K562 (cell line): Measurements from ENCODE around the gene KIAA0319L. TPM values are rescaled to one million over a fixed set of nuclear protein-coding genes. Genes with fewer than 3 reads are reported as not detected.

Experiments used
- ATAC-seq: fragments of 200-7000 bp; cut with Tn5 transposase; 3 replicates; pipeline ENCODE4 v1.9.1; 2020; ENCODE audit warnings: moderate library complexity
- BruUV-seq: library from RNA; stranded (reverse); fragments of 400-500 nt; replicated peaks from 2 replicates; lab custom pipeline; 2021; lab: Mats Ljungman, UMichigan
- CTCF ChIA-PET: fragments of 300-600 bp; formaldehyde crosslinking; extraction: SDS; loops from one replicate; lab custom pipeline; 2021; ENCODE audit warnings: low intra/inter-chr PET ratio; lab: Yijun Ruan, JAX
- POLR2A ChIA-PET: fragments of 300-600, 350-650 bp; sonication (Branson Sonifier 250); formaldehyde crosslinking; extraction: SDS; loops from one replicate; lab custom pipeline; 2021; ENCODE audit warnings: antibody characterized with exemption, inconsistent platforms; lab: Yijun Ruan, JAX
- DNase-seq, 4 experiments: peaks; one replicate each; pipeline versions ENCODE4 v3.0.0 to v3.0.0-alpha.2; 2011 to 2018; ENCODE audit warnings: low spot score in 3 of 4, mixed read lengths in 3 of 4; ENCODE audit errors: extremely low read depth in 1 of 4
- FAIRE-seq: peaks from 2 replicates; lab custom pipeline; 2011; peaks lifted over from hg19 to GRCh38; lab: Jason Lieb, UNC
- H2AFZ ChIP-seq: 2 replicates; pipeline ENCODE4 v1.6.0; 2011; ENCODE audit warnings: low read depth, low read length, control low read depth, inconsistent platforms
- H3K27ac ChIP-seq: fragments of 200-600 bp; 3 replicates; pipeline ENCODE4 v1.8.0; 2011; ENCODE audit warnings: low read depth, mild to moderate bottlenecking, control low read depth, inconsistent platforms, low read length, moderate library complexity, mixed read lengths; ENCODE audit errors: extremely low read depth
- H3K27me3 ChIP-seq, 2 experiments: fragments of 300-600 bp in 1 of 2; 2 replicates in 1 of 2; 3 replicates in 1 of 2; pipeline versions ENCODE4 v1.6.0 to v1.8.0; 2011; ENCODE audit warnings: inconsistent platforms in 2 of 2, low read length in 2 of 2, mild to moderate bottlenecking in 1 of 2, mixed read lengths in 1 of 2, moderate library complexity in 1 of 2; ENCODE audit not compliant: control insufficient read depth in 2 of 2, insufficient read depth in 2 of 2
- H3K36me3 ChIP-seq: fragments of 300-600 bp; 3 replicates; pipeline ENCODE4 v1.8.0; 2011; ENCODE audit warnings: mild to moderate bottlenecking, low read length, inconsistent platforms; ENCODE audit not compliant: control insufficient read depth, insufficient read depth
- H3K4me1 ChIP-seq, 2 experiments: fragments of 200-600 bp in 1 of 2; replicated peaks in 1 of 2; 2 replicates in 1 of 2; 3 replicates in 1 of 2; pipeline versions ENCODE4 v1.5.1 to v1.8.0; 2011; ENCODE audit warnings: inconsistent platforms in 2 of 2, low read length in 2 of 2, mild to moderate bottlenecking in 1 of 2, mixed read lengths in 1 of 2, moderate library complexity in 1 of 2; ENCODE audit not compliant: control insufficient read depth in 2 of 2, insufficient read depth in 2 of 2
- H3K4me2 ChIP-seq: 2 replicates; pipeline ENCODE4 v1.6.1; 2011; ENCODE audit warnings: low read length, control low read depth, inconsistent platforms, mixed read lengths; ENCODE audit not compliant: insufficient read depth
- H3K4me3 ChIP-seq: fragments of 200-600 bp; sonication (generic), shearing (Covaris generic); 2 replicates; pipeline ENCODE4 v1.5.1; 2016; ENCODE audit warnings: control low read depth, inconsistent platforms
- H3K79me2 ChIP-seq: fragments of 200-600 bp; 3 replicates; pipeline ENCODE4 v1.8.0; 2011; ENCODE audit warnings: low read length, inconsistent platforms; ENCODE audit not compliant: control insufficient read depth, insufficient read depth
- H3K9ac ChIP-seq, 2 experiments: 2 replicates each; pipeline versions ENCODE4 v1.6.0 to v1.6.1; 2011; ENCODE audit warnings: low read depth in 2 of 2, low read length in 2 of 2, control low read depth in 1 of 2, inconsistent platforms in 1 of 2, mild to moderate bottlenecking in 1 of 2, mixed read lengths in 1 of 2; ENCODE audit not compliant: insufficient read depth in 1 of 2
- H3K9me1 ChIP-seq: one replicate; pipeline ENCODE4 v1.6.0; 2011; ENCODE audit warnings: inconsistent platforms, mild to moderate bottlenecking, low read length, moderate library complexity; ENCODE audit not compliant: control insufficient read depth, insufficient read depth
- H3K9me3 ChIP-seq: replicated peaks from 2 replicates; pipeline ENCODE4 v1.5.1; 2011; ENCODE audit warnings: low read depth, low read length, inconsistent platforms; ENCODE audit not compliant: control insufficient read depth, insufficient read depth
- H4K20me1 ChIP-seq: replicated peaks from 2 replicates; pipeline ENCODE4 v1.6.1; 2011; ENCODE audit warnings: low read length, inconsistent platforms, mixed read lengths; ENCODE audit not compliant: control insufficient read depth, insufficient read depth
- ARID3A ChIP-seq: IDR thresholded peaks from 2 replicates; pipeline ENCODE4 v1.6.1; 2012; ENCODE audit warnings: low read depth, low read length, improper control_type of control experiment, borderline replicate concordance
- CBX3 ChIP-seq, 2 experiments: IDR thresholded peaks; 1 replicate in 1 of 2; 2 replicates in 1 of 2; pipeline ENCODE4 v1.6.1; 2012; ENCODE audit warnings: inconsistent platforms in 2 of 2, low read length in 2 of 2, borderline replicate concordance in 1 of 2, control low read depth in 1 of 2
- CREB1 ChIP-seq, 2 experiments: sonication (generic) in 1 of 2; formaldehyde crosslinking in 1 of 2; IDR thresholded peaks; 2 replicates each; pipeline versions ENCODE4 v1.6.1 to v1.8.0; 2012 to 2022; ENCODE audit warnings: inconsistent platforms in 1 of 2, mild to moderate bottlenecking in 1 of 2, missing genetic modification reagents in 1 of 2, moderate library complexity in 1 of 2
- FOXP1 ChIP-seq: sonication (generic); formaldehyde crosslinking; IDR thresholded peaks from 2 replicates; pipeline ENCODE4 v1.8.0; 2022; ENCODE audit warnings: mild to moderate bottlenecking, missing genetic modification reagents
- ILK ChIP-seq: fragments of 450-650 bp; IDR thresholded peaks from 2 replicates; pipeline ENCODE4 v1.6.1; 2016; ENCODE audit warnings: missing genetic modification characterization, low read depth, mild to moderate bottlenecking, missing compliant biosample characterization, moderate library complexity, borderline replicate concordance
- KDM5B ChIP-seq: fragments of 200-600 bp; sonication (generic); IDR thresholded peaks from 2 replicates; pipeline ENCODE4 v1.6.1; 2012; ENCODE audit warnings: low read depth, mild to moderate bottlenecking, moderate library complexity, low read length, control low read depth, inconsistent platforms; ENCODE audit not compliant: insufficient replicate concordance
- MTA2 ChIP-seq: fragments of 450-650 bp; IDR thresholded peaks from 2 replicates; pipeline ENCODE4 v1.6.1; 2016; ENCODE audit warnings: low read depth
- OTX1 ChIP-seq: fragments of 450-650 bp; formaldehyde crosslinking; IDR thresholded peaks from 2 replicates; pipeline ENCODE4 v1.4.0; 2022; ENCODE audit warnings: mild to moderate bottlenecking
- ZNF140 ChIP-seq: fragments of 250-450 bp; sonication (Bioruptor Pico); IDR thresholded peaks from 2 replicates; pipeline ENCODE4 v1.8.0; 2021; ENCODE audit warnings: moderate library complexity, mild to moderate bottlenecking, inconsistent platforms
- ZNF174 ChIP-seq: fragments of 250-450 bp; sonication (Bioruptor Pico); IDR thresholded peaks from 2 replicates; pipeline ENCODE4 v1.4.0; 2020; ENCODE audit warnings: mild to moderate bottlenecking
- WGBS: fragments of 100-300 bp; shearing (Covaris generic); methylation state at CpG from one replicate; pipeline ENCODE4 v1.1.6; 2016; ENCODE audit warnings: low coverage, mixed read lengths; ENCODE audit not compliant: insufficient coverage; ENCODE audit errors: missing lambda C conversion rate; 5-methylcytosine and 5-hydroxymethylcytosine counted together
- in situ Hi-C: fragments of 300-500 bp; cut with MboI; formaldehyde crosslinking; loops from 4 replicates; pipeline ENCODE4 v1.15.0; 2018; ENCODE audit warnings: inconsistent platforms, mixed read lengths
- intact Hi-C: fragments of 100-400 bp; cut with micrococcal nuclease; formaldehyde crosslinking; loops from 2 replicates; pipeline ENCODE4 v1.14.2; 2022
- polyA plus RNA-seq, 8 experiments: library from polyadenylated mRNA; depleted of rRNA in 4 of 8; stranded (reverse) in 5 of 8; unstranded in 3 of 8; fragments of >200 nt; fragmentation: Nextera tagmentation in 2 of 8; fragmentation: Illumina TruSeq in 1 of 8; extraction: Ambion mirVana in 2 of 8; extraction: Trizol in 1 of 8; gene quantifications; 2 replicates each; pipeline versions ENCODE4 v1.2.1 to v1.2.3, GENCODE V29; 2011 to 2014; ENCODE audit warnings: inconsistent platforms in 1 of 8, missing spikeins in 1 of 8
- total RNA-seq, 7 experiments: library from RNA; depleted of rRNA in 6 of 7; stranded (reverse); fragments of >200 nt in 6 of 7; fragmentation: Illumina TruSeq in 2 of 7; extraction: Trizol in 2 of 7; gene quantifications; 2 replicates each; pipeline versions ENCODE4 v1.2.1 to v1.2.3, GENCODE V29; 2011 to 2021; ENCODE audit warnings: low replicate concordance in 1 of 7

The KIAA0319L gene
- total and polyA plus RNA-seq, 9 of the 15 experiments (the other 6 are each of a cell fraction or from before 2014, with no cell fraction given): 2.4 to 51.7 (median 27.4) TPM

- no peaks in the 10 kb centered on the region for H3K9me1 ChIP-seq
- in situ Hi-C loops: no loop called here
- H4K20me1 ChIP-seq: no peaks in the 10 kb centered on the region
- FAIRE-seq: no peak
- TF ChIP-seq MTA2: no peak
- no peak for TF ChIP-seq KDM5B
- TF ChIP-seq ARID3A: no peak
- no peak for TF ChIP-seq ZNF174 (CRISPR knock-in tag)
- no peak for TF ChIP-seq OTX1 (CRISPR knock-in tag)
- TF ChIP-seq CREB1 (IDR thresholded peaks at IDR 0.05): no peak
- no peak for TF ChIP-seq CREB1 (CRISPR knock-in tag; IDR thresholded peaks at IDR 0.05)
- TF ChIP-seq ZNF140 (CRISPR knock-in tag): no peak
- TF ChIP-seq FOXP1 (CRISPR knock-in tag): no peak
- no peak for TF ChIP-seq ILK (tag)
- TF ChIP-seq CBX3 (IDR thresholded peaks at IDR 0.05; ENCODE audit: borderline replicate concordance in 1 of 2, low read length in 2 of 2): no peak
- TF ChIP-seq, all 486 proteins: peak for 0
- H3K27ac ChIP-seq: no peak overlapping the region
- H3K4me2 ChIP-seq: no peak overlapping the region
- BruUV-seq: no TSS peak
- 84% methylated on average over 6 of the region's 6 CpGs for WGBS
- CTCF ChIA-PET: interaction anchor here (0.5 to 0.9 kb wide), 2 partner anchors 19 to 69 kb away, joined by 3 to 6 read pairs; no protein-coding TSS in a partner anchor
- intact Hi-C loops: no loop called here
- no peaks in the 10 kb centered on the region for H3K4me1 ChIP-seq
- no peaks in the 10 kb centered on the region for H3K9me3 ChIP-seq
- POLR2A ChIA-PET: interaction anchor here (0.8 to 2.4 kb wide), 2 partner anchors 10 to 40 kb away, joined by 3 to 9 read pairs; no protein-coding TSS in a partner anchor
- peaks cover 21% of the 10 kb centered on the region; the same call in 2 of the 3 replicates for H3K36me3 ChIP-seq
- no peak for ATAC-seq
- no peaks in the 10 kb centered on the region for H3K27me3 ChIP-seq
- no peaks in the 10 kb centered on the region for H3K79me2 ChIP-seq
- no peak for DNase-seq
- H3K4me3 ChIP-seq: no peak overlapping the region
- no peak overlapping the region for H3K9ac ChIP-seq
- H2AFZ ChIP-seq: no peak overlapping the region
Measured at GRCh38 chr1:35475856-35476674, 81.1 kb downstream of the KIAA0319L start.
